Measurements from ENCODE around the gene BNC2.

- no peak for TF ChIP-seq EZH2phosphoT487 (IDR thresholded peaks at IDR 0.05; ENCODE audit: borderline replicate concordance)
- no peak for TF ChIP-seq CTCF (conservative IDR thresholded peaks at IDR 0.05; ENCODE audit: low read length)
Measured at GRCh38 chr9:16453390-16453789, 417.1 kb downstream of the BNC2 start.

All from Loucy (cell line).